ENCODE results near the gene SND1. TPM values are rescaled to one million over a fixed set of nuclear protein-coding genes. Genes with fewer than 3 reads are reported as not detected.

SND1 gene
- total RNA-seq, 3 donors from 2014 or later = 83.5 to 131 (median 120) TPM

DNA sequence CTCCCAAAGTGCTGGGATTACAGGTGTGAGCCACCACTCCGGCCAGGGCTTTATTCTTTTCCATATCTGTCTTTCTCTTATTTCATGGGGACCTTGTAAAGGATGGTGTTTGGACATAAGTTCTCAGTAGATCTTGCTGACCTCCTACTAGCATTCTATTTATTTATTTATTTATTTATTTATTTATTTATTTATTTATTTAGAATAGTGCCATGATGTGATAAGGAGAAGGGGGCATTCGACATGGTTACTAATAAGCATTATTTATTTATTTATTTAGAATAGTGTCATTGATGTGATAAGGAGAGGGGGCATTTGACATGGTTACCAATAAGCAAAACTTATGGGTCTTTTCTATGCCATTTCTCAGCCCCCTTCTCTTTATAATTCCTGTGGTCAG lies 202.4 kb downstream of the SND1 start:
- H3K4me1 ChIP-seq = no peaks in the 10 kb centered on the region
- H3K27me3 ChIP-seq = no peaks in the 10 kb centered on the region
- intact Hi-C loops (cut with DNase I; ENCODE audit: low total_unique reads) = no loop called here
- no peak overlapping the region for H3K4me3 ChIP-seq
- no peaks in the 10 kb centered on the region for H3K9me3 ChIP-seq
- no peak overlapping the region for H3K27ac ChIP-seq
- DNase-seq (ENCODE audit: low spot score in 2 of 2) = no peak
- no peaks in the 10 kb centered on the region for H3K36me3 ChIP-seq
- TF ChIP-seq, protein P1, sequence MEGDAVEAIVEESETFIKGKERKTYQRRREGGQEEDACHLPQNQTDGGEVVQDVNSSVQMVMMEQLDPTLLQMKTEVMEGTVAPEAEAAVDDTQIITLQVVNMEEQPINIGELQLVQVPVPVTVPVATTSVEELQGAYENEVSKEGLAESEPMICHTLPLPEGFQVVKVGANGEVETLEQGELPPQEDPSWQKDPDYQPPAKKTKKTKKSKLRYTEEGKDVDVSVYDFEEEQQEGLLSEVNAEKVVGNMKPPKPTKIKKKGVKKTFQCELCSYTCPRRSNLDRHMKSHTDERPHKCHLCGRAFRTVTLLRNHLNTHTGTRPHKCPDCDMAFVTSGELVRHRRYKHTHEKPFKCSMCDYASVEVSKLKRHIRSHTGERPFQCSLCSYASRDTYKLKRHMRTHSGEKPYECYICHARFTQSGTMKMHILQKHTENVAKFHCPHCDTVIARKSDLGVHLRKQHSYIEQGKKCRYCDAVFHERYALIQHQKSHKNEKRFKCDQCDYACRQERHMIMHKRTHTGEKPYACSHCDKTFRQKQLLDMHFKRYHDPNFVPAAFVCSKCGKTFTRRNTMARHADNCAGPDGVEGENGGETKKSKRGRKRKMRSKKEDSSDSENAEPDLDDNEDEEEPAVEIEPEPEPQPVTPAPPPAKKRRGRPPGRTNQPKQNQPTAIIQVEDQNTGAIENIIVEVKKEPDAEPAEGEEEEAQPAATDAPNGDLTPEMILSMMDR (IDR thresholded peaks at IDR 0.05) = no peak
- no peak for TF ChIP-seq POLR2A (IDR thresholded peaks at IDR 0.05)
- TF ChIP-seq POLR2AphosphoS5 (IDR thresholded peaks at IDR 0.05) = no peak

DNA sequence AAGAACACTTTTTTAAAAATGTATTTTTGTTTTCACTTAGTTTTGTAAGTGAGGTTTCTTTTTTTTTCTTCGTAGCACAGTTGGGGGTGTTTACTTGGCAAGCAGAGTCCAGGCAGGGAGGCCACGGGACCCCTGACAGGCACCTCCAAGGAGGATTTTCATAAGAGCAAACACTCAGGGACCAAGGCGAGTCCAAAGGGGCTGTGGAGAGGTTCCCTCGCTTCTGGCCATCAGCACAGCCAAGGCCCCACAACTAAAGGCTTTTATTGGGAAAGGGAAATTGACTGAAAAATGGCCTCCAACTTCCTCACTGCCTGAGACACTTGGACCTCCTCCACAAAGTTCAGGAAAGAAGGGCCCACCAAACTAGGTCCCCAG lies 205.5 kb downstream of the SND1 start:
- H3K9me3 ChIP-seq = no peaks in the 10 kb centered on the region
- H3K27ac ChIP-seq = no peak overlapping the region
- no peak for DNase-seq (ENCODE audit: low spot score in 2 of 2)
- H3K4me3 ChIP-seq = no peak overlapping the region
- TF ChIP-seq POLR2A (IDR thresholded peaks at IDR 0.05) = no peak
- intact Hi-C loops (cut with DNase I; ENCODE audit: low total_unique reads) = no loop called here
- H3K36me3 ChIP-seq = no peaks in the 10 kb centered on the region
- H3K27me3 ChIP-seq = no peaks in the 10 kb centered on the region
- H3K4me1 ChIP-seq = no peaks in the 10 kb centered on the region

DNA sequence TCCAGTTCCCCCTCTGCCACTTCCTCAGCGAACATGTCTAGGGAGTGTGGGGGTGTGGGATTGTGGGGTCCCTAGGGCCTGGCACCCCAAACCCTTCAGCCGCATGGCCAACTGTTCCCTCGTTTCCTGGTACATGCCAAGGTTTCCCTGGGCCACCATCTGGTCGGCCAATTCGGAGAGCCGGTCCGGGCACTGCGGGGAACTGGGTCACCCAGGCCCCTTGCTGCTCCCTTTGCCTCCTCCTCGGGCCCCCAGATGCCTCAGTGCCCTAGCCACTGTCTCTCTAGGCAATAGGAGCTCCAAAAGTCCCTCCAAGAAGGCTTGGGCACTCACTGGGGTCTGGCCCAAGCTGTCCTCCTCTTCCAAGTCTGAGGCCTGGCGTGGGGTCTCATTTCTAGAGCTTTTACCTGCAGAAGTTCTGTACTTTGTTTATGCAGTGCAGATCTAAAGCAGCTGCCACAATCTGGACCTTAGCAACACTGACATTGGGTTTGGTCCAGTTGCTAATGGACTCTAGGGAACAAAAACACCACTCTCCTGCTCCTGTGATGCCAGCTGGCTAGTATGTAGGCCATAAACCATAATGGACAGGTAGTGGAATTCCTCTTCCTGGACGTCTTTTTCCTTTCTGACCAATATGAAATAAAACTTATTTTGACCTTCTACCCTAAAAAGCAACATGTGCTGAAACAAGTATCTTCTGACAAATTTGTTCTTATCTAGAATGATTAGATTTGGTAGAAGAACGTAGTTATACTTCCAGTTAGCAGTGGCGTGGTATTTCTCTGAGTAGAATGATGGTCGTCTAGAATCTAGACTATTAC lies 206.3 kb downstream of the SND1 start:
- intact Hi-C loops (cut with DNase I; ENCODE audit: low total_unique reads) = no loop called here
- no peak overlapping the region for H3K27ac ChIP-seq
- no peak for TF ChIP-seq POLR2A (IDR thresholded peaks at IDR 0.05)
- no peaks in the 10 kb centered on the region for H3K27me3 ChIP-seq
- H3K4me1 ChIP-seq = no peaks in the 10 kb centered on the region
- no peaks in the 10 kb centered on the region for H3K36me3 ChIP-seq
- DNase-seq (ENCODE audit: low spot score in 2 of 2) = no peak
- H3K9me3 ChIP-seq = no peaks in the 10 kb centered on the region
- H3K4me3 ChIP-seq = no peak overlapping the region

DNA sequence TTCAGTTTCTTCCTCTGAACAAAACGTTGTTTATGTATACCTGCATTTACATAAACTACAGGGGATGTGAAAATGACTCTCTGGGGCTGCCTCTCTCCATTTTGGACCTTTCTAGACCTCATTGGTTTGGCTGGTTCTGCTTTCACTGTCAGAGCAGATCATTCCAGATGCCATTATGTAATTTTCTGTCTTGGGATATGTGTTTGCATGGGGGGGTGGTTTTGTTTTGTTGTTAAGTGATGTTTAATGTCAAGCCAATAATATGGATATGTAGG lies 206.9 kb downstream of the SND1 start:
- no peaks in the 10 kb centered on the region for H3K36me3 ChIP-seq
- H3K4me1 ChIP-seq = no peaks in the 10 kb centered on the region
- H3K27ac ChIP-seq = no peak overlapping the region
- no peak for DNase-seq (ENCODE audit: low spot score in 2 of 2)
- TF ChIP-seq POLR2AphosphoS5 (IDR thresholded peaks at IDR 0.05) (no peak), POLR2A (IDR thresholded peaks at IDR 0.05) (no peak)
- TF ChIP-seq, protein P1 (IDR thresholded peaks at IDR 0.05) = no peak
- H3K9me3 ChIP-seq = no peaks in the 10 kb centered on the region
- intact Hi-C loops (cut with DNase I; ENCODE audit: low total_unique reads) = no loop called here
- no peaks in the 10 kb centered on the region for H3K27me3 ChIP-seq
- H3K4me3 ChIP-seq = no peak overlapping the region

DNA sequence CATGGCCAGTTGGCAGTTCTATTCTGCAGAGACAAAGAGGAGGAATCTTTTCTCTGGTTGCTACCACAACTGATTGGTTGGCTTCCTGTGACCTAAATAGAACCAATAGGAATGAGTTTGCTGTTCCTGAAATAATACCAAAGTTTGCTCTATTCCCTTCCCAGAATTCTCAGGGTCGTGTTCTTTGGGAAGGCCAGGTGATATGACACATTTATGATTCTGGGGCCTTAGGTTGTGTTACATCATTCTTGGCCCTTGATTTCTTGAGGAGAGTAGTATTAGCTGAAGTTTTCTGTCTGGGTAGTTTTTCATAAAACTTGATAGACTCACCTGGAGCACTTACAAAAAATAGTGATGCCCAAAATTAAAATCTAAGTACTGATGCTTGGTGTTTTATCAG lies 207.3 kb downstream of the SND1 start:
- no peaks in the 10 kb centered on the region for H3K36me3 ChIP-seq
- no peak overlapping the region for H3K27ac ChIP-seq
- TF ChIP-seq POLR2A (IDR thresholded peaks at IDR 0.05) (no peak), POLR2AphosphoS5 (IDR thresholded peaks at IDR 0.05) (no peak)
- TF ChIP-seq, protein P1 (IDR thresholded peaks at IDR 0.05) = no peak
- no peaks in the 10 kb centered on the region for H3K4me1 ChIP-seq
- intact Hi-C loops (cut with DNase I; ENCODE audit: low total_unique reads) = no loop called here
- H3K9me3 ChIP-seq = no peaks in the 10 kb centered on the region
- no peaks in the 10 kb centered on the region for H3K27me3 ChIP-seq
- H3K4me3 ChIP-seq = no peak overlapping the region
- DNase-seq (ENCODE audit: low spot score in 2 of 2) = no peak

DNA sequence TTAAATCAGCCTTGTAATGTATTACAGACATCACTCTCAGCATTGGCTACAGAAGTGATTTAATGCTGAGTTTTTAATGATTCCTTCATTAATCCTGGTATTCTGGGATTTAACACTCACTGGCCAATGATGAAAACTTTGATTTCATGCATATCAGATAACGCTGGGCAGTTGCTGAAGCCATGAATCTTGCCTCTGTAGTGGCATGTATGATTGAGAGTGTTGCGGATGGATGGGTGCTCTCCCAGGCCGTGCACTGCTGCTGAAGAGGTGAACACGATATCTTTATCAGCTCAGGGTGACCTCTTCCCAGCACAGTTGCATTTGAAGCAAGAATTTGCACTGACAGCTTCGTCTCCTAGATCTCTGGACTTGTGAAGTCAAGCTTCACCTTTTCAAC lies 210.5 kb downstream of the SND1 start:
- Histone ChIP-seq H3K4me1 (no peaks in the 10 kb centered on the region), H3K27me3 (no peaks in the 10 kb centered on the region), H3K9me3 (no peaks in the 10 kb centered on the region), H3K4me3 (no peak overlapping the region), H3K36me3 (no peaks in the 10 kb centered on the region), H3K27ac (no peak overlapping the region)
- intact Hi-C loops (cut with DNase I; ENCODE audit: low total_unique reads) = no loop called here
- no peak for DNase-seq (ENCODE audit: low spot score in 2 of 2)
- no peak for TF ChIP-seq POLR2AphosphoS5 (IDR thresholded peaks at IDR 0.05)
- TF ChIP-seq, protein P1 (IDR thresholded peaks at IDR 0.05) = no peak
- no peak for TF ChIP-seq POLR2A (IDR thresholded peaks at IDR 0.05)

Data from breast epithelium (tissue), 4 donors.